WTC11 (cell line): ENCODE results near the gene AK3. TPM values are rescaled to one million over a fixed set of nuclear protein-coding genes. Genes with fewer than 3 reads are reported as not detected.

Experiments
- ATAC-seq: fragments of 200-7000 bp; cut with Tn5 transposase; 2 replicates; pipeline ENCODE4 v1.10.0; 2021; ENCODE audit warnings: mild to moderate bottlenecking, moderate library complexity
- CTCF ChIA-PET: fragments of 300-600 bp; sonication (Branson Sonifier 250); formaldehyde crosslinking; loops from one replicate; lab custom pipeline; 2021; ENCODE audit warnings: antibody characterized with exemption; lab: Charles Lee
- POLR2A ChIA-PET: fragments of 350-600 bp; sonication (Branson Sonifier 250); formaldehyde crosslinking; loops from one replicate; lab custom pipeline; 2021; ENCODE audit warnings: antibody characterized with exemption; lab: Charles Lee
- DNase-seq: peaks from one replicate; pipeline ENCODE4 v3.0.0; 2021; ENCODE audit warnings: low spot score
- H3K27ac Mint-ChIP-seq: 2 replicates; pipeline ENCODE4 v1.8.0; 2021; ENCODE audit warnings: mixed read lengths
- H3K27me3 Mint-ChIP-seq: 2 replicates; pipeline ENCODE4 v1.8.0; 2021; ENCODE audit warnings: low read depth, mild to moderate bottlenecking, moderate library complexity, mixed read lengths
- H3K36me3 Mint-ChIP-seq: 2 replicates; pipeline ENCODE4 v1.8.0; 2021; ENCODE audit warnings: mixed read lengths
- H3K4me1 Mint-ChIP-seq: 2 replicates; pipeline ENCODE4 v1.8.0; 2022; ENCODE audit warnings: mixed read lengths
- H3K4me3 Mint-ChIP-seq: 2 replicates; pipeline ENCODE4 v1.8.0; 2021; ENCODE audit warnings: mild to moderate bottlenecking, moderate library complexity, mixed read lengths
- H3K9me3 Mint-ChIP-seq: 2 replicates; pipeline ENCODE4 v1.8.0; 2021; ENCODE audit warnings: mixed read lengths
- ESRRA ChIP-seq: sonication (generic); formaldehyde crosslinking; IDR thresholded peaks from 2 replicates; pipeline ENCODE4 v1.8.1; 2022; ENCODE audit warnings: mild to moderate bottlenecking, missing genetic modification reagents, borderline replicate concordance
- FOXK1 ChIP-seq: sonication (generic); formaldehyde crosslinking; IDR thresholded peaks from 2 replicates; pipeline ENCODE4 v1.8.0; 2022; ENCODE audit warnings: mild to moderate bottlenecking, moderate library complexity, missing genetic modification reagents
- GABPB1 ChIP-seq: sonication (generic); formaldehyde crosslinking; IDR thresholded peaks from 2 replicates; pipeline ENCODE4 v1.8.1; 2023; ENCODE audit warnings: mild to moderate bottlenecking, missing genetic modification reagents
- JUN ChIP-seq: sonication (generic); formaldehyde crosslinking; IDR thresholded peaks from 2 replicates; pipeline ENCODE4 v1.8.0; 2023; ENCODE audit warnings: mild to moderate bottlenecking, missing genetic modification reagents
- KAT7 ChIP-seq: sonication (generic); formaldehyde crosslinking; IDR thresholded peaks from 2 replicates; pipeline ENCODE4 v1.8.1; 2023; ENCODE audit warnings: missing genetic modification reagents, mild to moderate bottlenecking, borderline replicate concordance
- SOX15 ChIP-seq: fragments of 250-450 bp; sonication (Bioruptor Pico); IDR thresholded peaks from 2 replicates; pipeline ENCODE4 v1.9.0; 2021; ENCODE audit warnings: mild to moderate bottlenecking
- ZNF121 ChIP-seq: sonication (generic); formaldehyde crosslinking; IDR thresholded peaks from 2 replicates; pipeline ENCODE4 v1.8.0; 2023; ENCODE audit warnings: missing genetic modification reagents
- ZNF232 ChIP-seq: sonication (generic); formaldehyde crosslinking; IDR thresholded peaks from 2 replicates; pipeline ENCODE4 v1.8.0; 2022; ENCODE audit warnings: mild to moderate bottlenecking, missing genetic modification reagents
- ZNF281 ChIP-seq: sonication (generic); formaldehyde crosslinking; IDR thresholded peaks from 2 replicates; pipeline ENCODE4 v1.8.0; 2023; ENCODE audit warnings: mild to moderate bottlenecking, missing genetic modification reagents
- ZSCAN18 ChIP-seq: fragments of 250-450 bp; sonication (Bioruptor Pico); IDR thresholded peaks from 2 replicates; pipeline ENCODE4 v2.1.2; 2022; ENCODE audit warnings: mild to moderate bottlenecking, moderate library complexity
- total RNA-seq: library from RNA; stranded (reverse); gene quantifications from 3 replicates; pipeline ENCODE4 v1.2.3, GENCODE V29; 2021
- TF ChIP-seq, protein P1 (sequence below): sonication (generic); formaldehyde crosslinking; IDR thresholded peaks from 2 replicates; pipeline ENCODE4 v1.8.1; 2023; ENCODE audit warnings: mild to moderate bottlenecking, missing genetic modification reagents
- TF ChIP-seq, protein P2 (sequence below): sonication (generic); formaldehyde crosslinking; IDR thresholded peaks from 2 replicates; pipeline ENCODE4 v1.8.0; 2022; ENCODE audit warnings: missing genetic modification reagents
- TF ChIP-seq, protein P3 (sequence below): sonication (generic); formaldehyde crosslinking; IDR thresholded peaks from 2 replicates; pipeline ENCODE4 v1.8.1; 2022; ENCODE audit warnings: missing genetic modification reagents, borderline replicate concordance
- TF ChIP-seq, protein P4 (sequence below): sonication (generic); formaldehyde crosslinking; IDR thresholded peaks from 2 replicates; pipeline ENCODE4 v1.8.1; 2022; ENCODE audit warnings: mild to moderate bottlenecking, moderate library complexity, missing genetic modification reagents

Gene AK3
- total RNA-seq, 1 experiment from 2014 or later: 28.5 TPM

DNA sequence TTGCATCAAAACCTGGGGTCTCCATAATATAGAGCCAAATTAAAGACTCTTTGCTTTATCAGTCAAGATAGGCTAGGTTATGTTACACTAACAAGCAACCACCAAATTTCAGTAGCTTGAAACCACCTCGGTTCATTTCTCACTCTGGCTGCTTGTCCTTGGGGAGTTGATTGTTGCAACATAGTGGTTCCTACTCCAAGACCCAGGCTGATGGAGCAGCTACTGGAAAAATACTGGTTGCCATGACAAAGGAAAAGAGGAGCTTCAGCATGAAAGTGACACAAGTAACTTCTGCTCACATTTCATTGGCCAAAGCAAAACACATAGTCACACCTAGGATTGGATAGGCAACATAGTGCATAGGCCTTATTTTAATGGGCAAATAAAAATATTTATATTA is 33.2 kb upstream of the AK3 start:
- no peaks in the 10 kb centered on the region for H3K4me1 Mint-ChIP-seq
- peaks cover 4% of the 10 kb centered on the region for H3K9me3 Mint-ChIP-seq
- H3K4me3 Mint-ChIP-seq: no peak overlapping the region
- TF ChIP-seq KAT7 (CRISPR knock-in tag) (no peak), JUN (no peak), ZNF232 (CRISPR knock-in tag) (no peak), SOX15 (CRISPR knock-in tag) (no peak), FOXK1 (CRISPR knock-in tag) (no peak)
- TF ChIP-seq, protein P1, sequence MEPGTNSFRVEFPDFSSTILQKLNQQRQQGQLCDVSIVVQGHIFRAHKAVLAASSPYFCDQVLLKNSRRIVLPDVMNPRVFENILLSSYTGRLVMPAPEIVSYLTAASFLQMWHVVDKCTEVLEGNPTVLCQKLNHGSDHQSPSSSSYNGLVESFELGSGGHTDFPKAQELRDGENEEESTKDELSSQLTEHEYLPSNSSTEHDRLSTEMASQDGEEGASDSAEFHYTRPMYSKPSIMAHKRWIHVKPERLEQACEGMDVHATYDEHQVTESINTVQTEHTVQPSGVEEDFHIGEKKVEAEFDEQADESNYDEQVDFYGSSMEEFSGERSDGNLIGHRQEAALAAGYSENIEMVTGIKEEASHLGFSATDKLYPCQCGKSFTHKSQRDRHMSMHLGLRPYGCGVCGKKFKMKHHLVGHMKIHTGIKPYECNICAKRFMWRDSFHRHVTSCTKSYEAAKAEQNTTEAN (CRISPR knock-in tag): no peak
- TF ChIP-seq, protein P2, sequence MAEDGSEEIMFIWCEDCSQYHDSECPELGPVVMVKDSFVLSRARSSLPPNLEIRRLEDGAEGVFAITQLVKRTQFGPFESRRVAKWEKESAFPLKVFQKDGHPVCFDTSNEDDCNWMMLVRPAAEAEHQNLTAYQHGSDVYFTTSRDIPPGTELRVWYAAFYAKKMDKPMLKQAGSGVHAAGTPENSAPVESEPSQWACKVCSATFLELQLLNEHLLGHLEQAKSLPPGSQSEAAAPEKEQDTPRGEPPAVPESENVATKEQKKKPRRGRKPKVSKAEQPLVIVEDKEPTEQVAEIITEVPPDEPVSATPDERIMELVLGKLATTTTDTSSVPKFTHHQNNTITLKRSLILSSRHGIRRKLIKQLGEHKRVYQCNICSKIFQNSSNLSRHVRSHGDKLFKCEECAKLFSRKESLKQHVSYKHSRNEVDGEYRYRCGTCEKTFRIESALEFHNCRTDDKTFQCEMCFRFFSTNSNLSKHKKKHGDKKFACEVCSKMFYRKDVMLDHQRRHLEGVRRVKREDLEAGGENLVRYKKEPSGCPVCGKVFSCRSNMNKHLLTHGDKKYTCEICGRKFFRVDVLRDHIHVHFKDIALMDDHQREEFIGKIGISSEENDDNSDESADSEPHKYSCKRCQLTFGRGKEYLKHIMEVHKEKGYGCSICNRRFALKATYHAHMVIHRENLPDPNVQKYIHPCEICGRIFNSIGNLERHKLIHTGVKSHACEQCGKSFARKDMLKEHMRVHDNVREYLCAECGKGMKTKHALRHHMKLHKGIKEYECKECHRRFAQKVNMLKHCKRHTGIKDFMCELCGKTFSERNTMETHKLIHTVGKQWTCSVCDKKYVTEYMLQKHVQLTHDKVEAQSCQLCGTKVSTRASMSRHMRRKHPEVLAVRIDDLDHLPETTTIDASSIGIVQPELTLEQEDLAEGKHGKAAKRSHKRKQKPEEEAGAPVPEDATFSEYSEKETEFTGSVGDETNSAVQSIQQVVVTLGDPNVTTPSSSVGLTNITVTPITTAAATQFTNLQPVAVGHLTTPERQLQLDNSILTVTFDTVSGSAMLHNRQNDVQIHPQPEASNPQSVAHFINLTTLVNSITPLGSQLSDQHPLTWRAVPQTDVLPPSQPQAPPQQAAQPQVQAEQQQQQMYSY: no peak
- no peak overlapping the region for H3K27ac Mint-ChIP-seq
- ChIA-PET POLR2A (no interaction called here), CTCF (interaction anchor here (0.9 kb wide), 1 partner anchor 11 kb away, joined by 6 read pairs; no protein-coding TSS in a partner anchor)
- ATAC-seq: no peak
- no peaks in the 10 kb centered on the region for H3K36me3 Mint-ChIP-seq
- DNase-seq: no peak
- H3K27me3 Mint-ChIP-seq: no peaks in the 10 kb centered on the region

DNA sequence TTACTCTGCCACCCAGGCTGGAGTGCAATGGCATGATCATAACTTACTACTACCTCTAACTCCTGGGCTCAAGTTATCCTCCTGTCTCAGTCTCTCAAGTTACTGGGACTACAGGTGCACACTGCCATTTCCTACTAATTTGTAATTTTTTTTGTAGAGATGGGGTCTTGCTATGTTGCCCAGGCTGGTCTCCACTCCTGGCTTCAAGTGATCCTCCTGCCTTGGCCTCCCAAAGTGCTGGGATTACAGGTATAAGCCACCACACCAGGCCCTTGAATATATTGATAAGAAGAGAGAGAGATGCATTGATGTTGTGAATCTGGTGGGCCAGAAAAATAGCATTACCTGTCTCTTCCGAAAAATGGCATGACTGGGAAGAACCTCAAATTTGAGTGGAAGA is 30.8 kb upstream of the AK3 start:
- H3K4me1 Mint-ChIP-seq: no peaks in the 10 kb centered on the region
- POLR2A ChIA-PET: no interaction called here
- H3K27ac Mint-ChIP-seq: no peak overlapping the region
- H3K36me3 Mint-ChIP-seq: no peaks in the 10 kb centered on the region
- TF ChIP-seq GABPB1 (no peak), ZNF121 (CRISPR knock-in tag) (peak; percentile 65; the same call in 1 of the 2 replicates), ZNF281 (CRISPR knock-in tag) (no peak)
- no peak for ATAC-seq
- no peak overlapping the region for H3K4me3 Mint-ChIP-seq
- CTCF ChIA-PET: no interaction called here
- DNase-seq: no peak
- H3K27me3 Mint-ChIP-seq: no peaks in the 10 kb centered on the region
- H3K9me3 Mint-ChIP-seq: peaks cover 10% of the 10 kb centered on the region

DNA sequence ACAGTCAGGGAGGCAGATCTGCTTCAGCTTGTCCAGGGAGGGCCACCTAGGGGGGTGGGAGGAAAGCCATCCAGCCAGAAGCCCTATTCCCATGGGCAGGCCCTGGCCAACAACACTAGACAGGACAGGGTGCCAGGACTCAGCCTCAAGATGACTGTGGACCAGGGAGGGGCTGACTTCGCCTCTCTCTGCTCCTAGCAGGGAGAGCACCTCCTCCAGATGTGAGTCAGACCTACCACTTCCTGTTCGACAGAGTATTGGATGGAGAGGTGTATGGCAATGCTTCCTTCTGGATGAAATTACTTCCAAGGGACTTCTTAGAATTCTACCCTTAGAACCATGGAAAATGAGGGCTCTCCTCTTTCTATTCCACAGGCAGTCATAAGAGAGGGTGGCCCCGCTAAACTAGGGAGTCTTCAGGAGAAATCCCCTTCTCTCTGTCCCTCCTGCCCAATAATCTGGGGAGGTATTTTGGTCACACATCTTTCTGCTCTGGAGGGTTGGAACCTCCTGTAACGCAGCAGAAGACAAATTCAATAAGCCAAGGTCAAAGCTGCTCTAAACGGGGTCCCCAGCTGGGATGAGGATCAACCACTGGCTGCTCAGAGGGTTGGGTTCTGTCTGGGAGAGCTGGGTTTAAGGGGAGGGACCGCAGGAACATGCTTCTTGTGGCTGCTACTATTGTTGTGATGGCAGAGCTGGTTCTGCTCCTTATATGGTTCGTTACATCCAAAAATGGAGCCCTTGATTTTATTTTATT is 28.5 kb upstream of the AK3 start:
- ChIA-PET POLR2A (interaction anchor here (1.1 kb wide), 1 partner anchor 23 kb away, joined by 3 read pairs; the partner anchor contains the start of gene RCL1), CTCF (no interaction called here)
- Mint-ChIP-seq H3K27ac (no peak overlapping the region), H3K9me3 (peaks cover 6% of the 10 kb centered on the region; the same call in 1 of the 2 replicates), H3K4me3 (no peak overlapping the region), H3K27me3 (no peaks in the 10 kb centered on the region), H3K4me1 (no peaks in the 10 kb centered on the region), H3K36me3 (no peaks in the 10 kb centered on the region)
- DNase-seq: no peak
- ATAC-seq: no peak
- TF ChIP-seq, protein P2: no peak
- TF ChIP-seq ZSCAN18 (CRISPR knock-in tag): no peak
- TF ChIP-seq, protein P3, sequence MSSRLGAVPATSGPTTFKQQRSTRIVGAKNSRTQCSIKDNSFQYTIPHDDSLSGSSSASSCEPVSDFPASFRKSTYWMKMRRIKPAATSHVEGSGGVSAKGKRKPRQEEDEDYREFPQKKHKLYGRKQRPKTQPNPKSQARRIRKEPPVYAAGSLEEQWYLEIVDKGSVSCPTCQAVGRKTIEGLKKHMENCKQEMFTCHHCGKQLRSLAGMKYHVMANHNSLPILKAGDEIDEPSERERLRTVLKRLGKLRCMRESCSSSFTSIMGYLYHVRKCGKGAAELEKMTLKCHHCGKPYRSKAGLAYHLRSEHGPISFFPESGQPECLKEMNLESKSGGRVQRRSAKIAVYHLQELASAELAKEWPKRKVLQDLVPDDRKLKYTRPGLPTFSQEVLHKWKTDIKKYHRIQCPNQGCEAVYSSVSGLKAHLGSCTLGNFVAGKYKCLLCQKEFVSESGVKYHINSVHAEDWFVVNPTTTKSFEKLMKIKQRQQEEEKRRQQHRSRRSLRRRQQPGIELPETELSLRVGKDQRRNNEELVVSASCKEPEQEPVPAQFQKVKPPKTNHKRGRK (CRISPR knock-in tag): no peak
- TF ChIP-seq ESRRA (CRISPR knock-in tag): no peak
- TF ChIP-seq, protein P4, sequence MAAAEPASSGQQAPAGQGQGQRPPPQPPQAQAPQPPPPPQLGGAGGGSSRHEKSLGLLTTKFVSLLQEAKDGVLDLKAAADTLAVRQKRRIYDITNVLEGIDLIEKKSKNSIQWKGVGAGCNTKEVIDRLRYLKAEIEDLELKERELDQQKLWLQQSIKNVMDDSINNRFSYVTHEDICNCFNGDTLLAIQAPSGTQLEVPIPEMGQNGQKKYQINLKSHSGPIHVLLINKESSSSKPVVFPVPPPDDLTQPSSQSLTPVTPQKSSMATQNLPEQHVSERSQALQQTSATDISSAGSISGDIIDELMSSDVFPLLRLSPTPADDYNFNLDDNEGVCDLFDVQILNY (CRISPR knock-in tag): no peak
